Heart right ventricle (tissue), 16 donors: ENCODE results near the gene ACAP3. TPM values are rescaled to one million over a fixed set of nuclear protein-coding genes. Genes with fewer than 3 reads are reported as not detected.

ENCODE experiments used
- ATAC-seq, 8 donors: fragments of 200-7000 bp; cut with Tn5 transposase; one replicate each; pipeline ENCODE4 v1.9.1; 2020; ENCODE audit warnings: mild to moderate bottlenecking in 8 of 8, moderate library complexity in 8 of 8, moderate number of reproducible peaks in 1 of 8
- DNase-seq, 2 donors: peaks; one replicate each; pipeline ENCODE4 v3.0.0-alpha.2; 2020
- H3K27ac ChIP-seq, 10 donors: fragments of 200-600 bp; sonication (generic) in 2 of 10; one replicate each; pipeline versions ENCODE4 v1.5.0 to v1.8.0; 2020 to 2022; ENCODE audit warnings: mild to moderate bottlenecking in 3 of 10
- H3K27me3 ChIP-seq, 7 donors: fragments of 200-600 bp; one replicate each; pipeline ENCODE4 v1.8.0; 2021 to 2022; ENCODE audit warnings: mild to moderate bottlenecking in 2 of 7
- H3K36me3 ChIP-seq, 9 donors: fragments of 200-600 bp; sonication (generic) in 1 of 9; one replicate each; pipeline versions ENCODE4 v1.5.0 to v1.8.0; 2020 to 2022; ENCODE audit warnings: mild to moderate bottlenecking in 2 of 9
- H3K4me1 ChIP-seq, 9 donors: fragments of 200-600 bp; sonication (generic) in 1 of 9; one replicate each; pipeline versions ENCODE4 v1.5.0 to v1.8.0; 2020 to 2022; ENCODE audit warnings: mild to moderate bottlenecking in 4 of 9
- H3K4me3 ChIP-seq, 10 donors: fragments of 200-600 bp; sonication (generic) in 2 of 10; one replicate each; pipeline versions ENCODE4 v1.5.0 to v1.8.0; 2020 to 2022; ENCODE audit warnings: mild to moderate bottlenecking in 7 of 10, moderate library complexity in 2 of 10
- H3K9me3 ChIP-seq, 11 donors: fragments of 200-600 bp in 10 of 11; sonication (generic) in 2 of 11; one replicate each; pipeline versions ENCODE4 v1.5.0 to v1.8.0; 2013 to 2022; ENCODE audit warnings: mild to moderate bottlenecking in 2 of 11, control low read depth in 1 of 11, moderate library complexity in 1 of 11
- CTCF ChIP-seq, 9 donors: fragments of 200-600 bp; sonication (generic) in 2 of 9; IDR thresholded peaks; one replicate each; pipeline versions ENCODE4 v1.5.0 to v1.8.0; 2021 to 2022; ENCODE audit warnings: antibody characterized with exemption in 9 of 9, mild to moderate bottlenecking in 5 of 9, moderate library complexity in 1 of 9
- WGBS, 2 donors: extraction: QIAGEN DNeasy Blood & Tissue Kit; methylation state at CpG; one replicate each; pipeline ENCODE4 v1.1.7; 2013; ENCODE audit warnings: inconsistent platforms in 1 of 2; 5-methylcytosine and 5-hydroxymethylcytosine counted together
- intact Hi-C, 10 donors: fragments of 100-400 bp; cut with DNase I; formaldehyde crosslinking; loops; one replicate each; pipeline versions ENCODE4 v1.11.1 to v1.14.2; 2022
- polyA plus RNA-seq, 2 donors: library from polyadenylated mRNA; stranded (reverse); fragments of 200-250 nt; gene quantifications; one replicate each; pipeline ENCODE4 v1.2.3, GENCODE V29; 2013
- total RNA-seq, 10 donors: library from RNA; stranded (reverse); fragmentation: NEBNext Ultra II Directional in 3 of 10; extraction: Animal tissue kit (Norgen Biotek cat#: 25700) in 3 of 10; gene quantifications; one replicate each; pipeline versions ENCODE4 v1.2.1 to v1.2.4, GENCODE V29; 2021 to 2023
- donor health status: Arrhythmogenic right ventricular cardiomyopathy.
- donor health status: ischemic (EF 13 %, LVEDD 7.1; RV severe dilation, severe dysfunction).
- donor health status: healthy with polysubstance abuse.
- donor health status: DM: no; HTN: yes; CAD: no.
- donor health status: DM: no; HTN: no; CAD: no.
- donor health status: ischemic (EF 25% LVEDD 6.9; RV normal size, moderate dysfunction).
- donor health status: ischemic (EF 25% LVEDD 5.7; RV mildly dilated, moderate dysfunction).
- donor health status: healthy.
- donor health status: DM: yes; HTN: yes; CAD: no.
- donor health status: Ischemic cardiomyopathy.
- donor health status: ischemic (EF 35%, LVEDD 5.7; RV mildly dilated, moderate dysfunction).
- donor health status: nonischemic (EF 11% LVEDD 7.7; RV severe dilation, severe dysfunction).
- donor health status: DM: yes; HTN: yes; CAD: no.
- donor health status: PGD.
- donor health status: ischemic (EF 29% LVEDD 5.4; RV normal size, mild dysfunction).
- donor health status: nonischemic (EF 23%, LVEDD 6.1; RV moderate dilation, normal function).

Gene ACAP3
- total and polyA plus RNA-seq, 12 donors, result 22.2 to 152 (median 30.4) TPM

GRCh38 chr1:1343811-1344421, 36.2 kb upstream of the ACAP3 start:
- Histone ChIP-seq H3K27me3 (no peaks in the 10 kb centered on the region), H3K27ac (peak overlapping the region in 3 of 10 donors; percentile 16 to 50 (median 36)), H3K4me1 (peaks cover 27 to 54% (median 47%) of the 10 kb centered on the region in 9 donors), H3K9me3 (no peaks in the 10 kb centered on the region), H3K36me3 (peaks cover 0 to 27% (median 7%) of the 10 kb centered on the region in 9 donors), H3K4me3 (no peak overlapping the region)
- no peak for TF ChIP-seq CTCF (IDR thresholded peaks at IDR 0.05)
- ATAC-seq, result peak in 2 of 8 donors; percentile 4
- WGBS, 2 donors, result 85 to 87% methylated on average over 24 of the region's 24 CpGs
- intact Hi-C loops, result no loop called here
- DNase-seq, result no peak

- intact Hi-C loops, result no loop called here
- DNase-seq (no peak), ATAC-seq (no peak)
- no peaks in the 10 kb centered on the region for H3K9me3 ChIP-seq
- TF ChIP-seq CTCF (IDR thresholded peaks at IDR 0.05), result no peak
- peaks cover 0 to 40% (median 9%) of the 10 kb centered on the region in 9 donors for H3K36me3 ChIP-seq
- no peak overlapping the region for H3K4me3 ChIP-seq
- WGBS, 2 donors, result 76 to 85% methylated on average over 18 of the region's 18 CpGs
- H3K27me3 ChIP-seq, result no peaks in the 10 kb centered on the region
- no peak overlapping the region for H3K27ac ChIP-seq
- H3K4me1 ChIP-seq, result peaks cover 23 to 45% (median 40%) of the 10 kb centered on the region in 9 donors
Observed at GRCh38 chr1:1342584-1343115, 34.9 kb upstream of the ACAP3 start.

- DNase-seq (no peak), ATAC-seq (no peak)
- Histone ChIP-seq H3K4me1 (peaks cover 17 to 40% (median 35%) of the 10 kb centered on the region in 9 donors), H3K27me3 (no peaks in the 10 kb centered on the region), H3K27ac (no peak overlapping the region), H3K4me3 (no peak overlapping the region), H3K9me3 (no peaks in the 10 kb centered on the region), H3K36me3 (peaks cover 0 to 46% (median 9%) of the 10 kb centered on the region in 9 donors)
- WGBS, 2 donors, result 94 to 97% methylated on average over 21 to 28 of the region's 28 CpGs
- intact Hi-C loops, result no loop called here
- no peak for TF ChIP-seq CTCF (IDR thresholded peaks at IDR 0.05)
Observed at GRCh38 chr1:1342061-1342562, 34.4 kb upstream of the ACAP3 start.

- Histone ChIP-seq H3K36me3 (peaks cover 0 to 50% (median 9%) of the 10 kb centered on the region in 9 donors), H3K27ac (no peak overlapping the region), H3K27me3 (no peaks in the 10 kb centered on the region), H3K4me1 (peaks cover 15 to 35% (median 29%) of the 10 kb centered on the region in 9 donors), H3K9me3 (no peaks in the 10 kb centered on the region), H3K4me3 (no peak overlapping the region)
- DNase-seq (no peak), ATAC-seq (no peak)
- 94 to 95% methylated on average over 17 of the region's 17 CpGs for WGBS, 2 donors
- intact Hi-C loops, result no loop called here
- no peak for TF ChIP-seq CTCF (IDR thresholded peaks at IDR 0.05)
Observed at GRCh38 chr1:1341549-1342021, 33.9 kb upstream of the ACAP3 start.
